Astrocyte of the cerebellum (primary cell): ENCODE measurements around the gene RPL38.

ENCODE experiments used
- DNase-seq: peaks from one replicate; pipeline ENCODE4 v3.0.0-alpha.2; 2011; ENCODE audit warnings: low read depth
- H3K4me3 ChIP-seq: 2 replicates; pipeline ENCODE4 v1.5.1; 2011; ENCODE audit warnings: mild to moderate bottlenecking, low read depth, low read length, moderate library complexity
- CTCF ChIP-seq: IDR thresholded peaks from 2 replicates; pipeline ENCODE4 v1.5.1; 2012; ENCODE audit warnings: low read length, low read depth, moderate library complexity, mild to moderate bottlenecking; ENCODE audit errors: missing control alignments
- in situ Hi-C: cut with HindIII; loops from 2 replicates; pipeline ENCODE4 v1.10.0; 2017; ENCODE audit warnings: low sequenced_read_pairs

RPL38 gene

DNA sequence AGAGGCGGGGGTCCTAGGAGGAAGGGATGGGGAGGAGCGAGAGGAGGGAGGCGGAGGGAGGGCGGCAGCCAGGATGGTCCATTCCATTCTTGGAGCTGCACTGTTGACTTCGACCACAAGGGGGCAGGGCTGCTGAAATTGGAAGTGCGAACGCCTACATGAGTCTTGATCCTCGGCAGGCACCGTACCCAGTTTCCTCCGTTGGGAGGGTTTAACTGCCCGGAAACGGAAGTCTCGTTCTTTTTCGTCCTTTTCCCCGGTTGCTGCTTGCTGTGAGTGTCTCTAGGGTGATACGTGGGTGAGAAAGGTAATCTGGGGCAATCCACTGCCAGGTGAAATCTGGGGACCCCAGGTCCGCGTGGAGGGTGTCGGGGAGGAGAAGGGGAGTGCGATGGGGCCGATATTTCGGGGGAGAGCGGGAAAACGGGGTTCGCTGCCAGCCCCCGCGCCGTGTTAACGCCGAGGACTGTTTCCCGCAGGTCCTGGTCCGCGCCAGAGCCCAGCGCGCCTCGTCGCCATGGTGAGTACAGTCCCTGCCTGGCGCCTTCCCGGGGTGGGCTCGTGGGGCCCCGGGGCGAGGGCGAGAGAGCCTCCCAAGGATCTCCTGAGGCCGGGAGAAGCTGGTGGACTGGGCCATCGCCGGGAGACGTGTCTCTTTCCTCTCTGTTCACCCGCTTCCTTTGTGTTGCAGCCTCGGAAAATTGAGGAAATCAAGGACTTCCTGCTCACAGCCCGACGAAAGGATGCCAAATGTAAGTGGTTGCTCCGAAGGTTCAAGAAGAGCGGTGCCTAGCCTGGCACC, at the start of gene RPL38:
TSS of gene RPL38 (plus strand) at position 240 of the 802 bp plus-strand sequence. CDS start at position 518, 278 bp downstream.
- peak; percentile 95 for TF ChIP-seq CTCF
- in situ Hi-C loops = no loop called here

DNA sequence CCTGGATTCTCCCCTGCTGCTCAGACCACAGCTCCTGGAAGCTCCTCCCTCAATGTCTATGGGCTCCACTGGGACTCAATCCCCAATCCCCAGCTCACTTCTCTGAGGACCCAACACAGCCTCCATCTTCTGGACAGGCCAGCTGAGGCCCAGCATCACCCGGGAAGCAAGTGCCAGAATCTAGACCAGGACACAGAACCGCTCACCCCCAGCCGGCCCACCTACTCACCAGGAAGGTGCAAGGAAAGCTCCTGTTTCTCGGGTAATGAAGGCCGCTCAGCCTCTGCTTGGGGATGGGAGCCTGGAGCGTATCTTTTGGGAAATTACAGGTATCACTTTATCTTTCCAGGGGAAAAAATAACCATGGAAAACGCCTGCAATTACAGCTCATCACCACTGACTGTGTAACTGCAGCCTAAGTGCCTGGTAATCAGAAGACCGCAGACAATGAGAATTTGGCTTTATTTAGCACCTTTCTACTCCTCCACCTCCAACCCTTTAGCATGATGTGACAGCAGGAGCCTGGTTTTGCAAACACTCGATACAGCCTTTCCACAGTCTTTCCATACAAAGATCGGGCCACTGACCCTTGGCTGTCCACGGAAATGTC, 49.6 kb upstream of the RPL38 start:
- no peak for TF ChIP-seq CTCF
- H3K4me3 ChIP-seq = no peak overlapping the region
- in situ Hi-C loops = no loop called here
- no peak for DNase-seq

More for the DNA sequence above, at the start of gene RPL38:
- H3K4me3 ChIP-seq = peak within 1 kb of the TSS; percentile 97
- DNase-seq = peak; percentile 97

DNA sequence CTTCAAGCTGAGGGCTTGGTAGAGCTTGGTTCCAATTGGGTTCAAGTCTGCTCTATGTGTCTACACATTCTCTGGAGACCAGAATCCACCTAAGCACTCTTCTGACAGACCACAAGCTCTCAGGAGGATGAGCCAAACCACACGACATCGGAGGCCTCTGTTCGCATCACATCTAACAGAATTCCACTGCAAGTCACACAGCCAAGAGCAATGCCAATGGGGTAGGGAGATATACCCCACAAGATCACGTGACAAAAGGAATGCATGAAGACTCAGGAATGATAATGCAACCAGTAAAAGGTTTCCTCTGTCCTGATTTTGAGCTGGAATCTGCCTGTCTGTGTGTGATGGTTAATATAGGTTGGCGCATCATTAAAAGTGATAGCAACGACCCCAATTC, 46.6 kb upstream of the RPL38 start:
- in situ Hi-C loops = no loop called here
- H3K4me3 ChIP-seq = no peak overlapping the region
- no peak for TF ChIP-seq CTCF
- no peak for DNase-seq

GRCh38 chr17:74157366-74157765, 46.1 kb upstream of the RPL38 start:
- no peak for DNase-seq
- no peak for TF ChIP-seq CTCF
- in situ Hi-C loops = no loop called here
- H3K4me3 ChIP-seq = no peak overlapping the region

DNA sequence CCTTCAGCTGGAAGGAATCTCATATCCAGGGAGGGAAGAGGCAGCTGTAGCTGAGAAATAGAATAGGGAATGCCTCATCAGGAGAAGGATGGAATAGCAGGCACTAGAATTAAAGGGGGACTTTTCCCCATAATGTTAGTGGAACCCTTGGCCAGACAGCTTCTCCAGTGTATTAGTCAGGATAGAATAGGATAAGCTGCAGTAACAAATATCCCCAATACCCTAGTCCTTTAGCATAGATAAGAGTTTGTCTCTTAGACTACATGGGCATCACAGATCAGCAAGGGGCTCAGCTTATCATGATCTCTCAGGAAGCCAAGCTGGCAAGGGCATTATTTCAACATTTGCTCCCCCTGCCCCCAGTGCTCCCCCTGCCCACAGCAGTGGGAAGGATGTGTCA, 44.7 kb upstream of the RPL38 start:
- no peak for TF ChIP-seq CTCF
- no peak for DNase-seq
- H3K4me3 ChIP-seq = no peak overlapping the region
- in situ Hi-C loops = no loop called here

GRCh38 chr17:74159226-74159840, 44.1 kb upstream of the RPL38 start:
- no peak for TF ChIP-seq CTCF
- DNase-seq = no peak
- in situ Hi-C loops = no loop called here
- H3K4me3 ChIP-seq = no peak overlapping the region
